HG02610 (cell line): ENCODE measurements around the gene HIVEP2.

ENCODE experiments used
- ATAC-seq: cut with Tn5 transposase; IDR thresholded peaks from one replicate; pipeline ENCODE4 v1.9.1; 2021; ENCODE audit warnings: mild to moderate bottlenecking, moderate library complexity; ENCODE audit not compliant: unreplicated experiment

The HIVEP2 gene

DNA sequence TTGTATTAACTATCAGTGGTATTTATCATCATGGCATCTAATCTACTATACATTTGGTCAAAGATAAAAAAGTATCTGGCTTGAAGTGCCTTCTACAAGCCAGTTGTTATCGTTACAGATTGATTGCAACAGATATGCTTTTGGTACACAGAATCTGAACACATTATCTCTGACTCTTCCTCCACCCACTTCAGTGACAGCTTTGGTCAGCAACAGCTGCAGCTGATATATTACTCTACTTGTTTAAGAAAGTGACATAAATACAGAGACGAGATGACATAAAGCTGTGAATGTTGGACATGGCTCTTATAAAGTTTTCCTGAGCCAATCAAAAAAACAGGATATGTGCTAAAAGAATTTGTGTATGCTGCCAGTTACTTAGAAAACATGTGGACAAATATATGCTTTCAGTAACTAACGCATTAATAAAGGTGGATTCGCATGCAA is 77.6 kb downstream of the HIVEP2 start:
- no peak for ATAC-seq

- no peak for ATAC-seq
Observed at GRCh38 chr6:142863981-142864380, 81.0 kb downstream of the HIVEP2 start.

DNA sequence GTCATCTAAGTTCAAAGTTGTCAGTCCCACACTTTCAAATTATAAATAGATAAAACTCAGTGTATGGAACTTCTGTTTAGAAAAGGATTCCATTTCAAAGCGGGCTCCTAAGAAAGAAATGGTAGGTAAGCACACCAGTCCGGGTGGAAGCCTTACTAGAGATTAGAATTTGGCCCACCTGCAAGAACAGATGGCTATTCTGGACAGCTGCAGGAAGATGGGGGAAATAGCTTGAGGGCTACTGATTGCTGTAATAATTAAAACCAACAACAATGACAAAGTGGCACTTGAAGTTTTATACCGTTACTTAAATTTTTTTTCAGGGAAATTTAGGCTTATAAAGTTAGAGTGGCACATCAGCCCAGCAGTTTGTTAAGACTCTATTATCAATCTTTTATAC is 83.3 kb downstream of the HIVEP2 start:
- no peak for ATAC-seq

DNA sequence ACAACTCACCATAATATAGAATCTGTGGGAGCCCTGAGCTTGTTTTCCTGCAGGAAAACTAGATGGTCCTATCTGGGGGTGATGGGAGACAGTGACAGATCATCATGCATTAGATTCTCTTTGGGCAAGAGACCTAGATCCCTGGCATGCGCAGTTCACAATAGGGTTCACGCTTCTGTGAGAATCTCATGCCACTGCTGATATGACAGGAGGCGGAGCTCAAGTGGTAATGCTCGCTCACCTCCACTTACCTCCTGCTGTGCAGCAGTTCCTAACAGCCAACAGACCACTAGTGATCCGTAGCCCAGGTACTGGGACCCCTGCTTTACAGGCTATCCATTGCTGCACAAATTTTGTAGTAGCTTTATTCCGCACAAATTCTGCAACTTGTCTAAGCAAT is 84.5 kb downstream of the HIVEP2 start:
- no peak for ATAC-seq

- no peak for ATAC-seq
Observed at GRCh38 chr6:142857796-142858555, 87.0 kb downstream of the HIVEP2 start.

- ATAC-seq = peak; percentile 10
Observed at GRCh38 chr6:142857233-142857761, 87.7 kb downstream of the HIVEP2 start.

DNA sequence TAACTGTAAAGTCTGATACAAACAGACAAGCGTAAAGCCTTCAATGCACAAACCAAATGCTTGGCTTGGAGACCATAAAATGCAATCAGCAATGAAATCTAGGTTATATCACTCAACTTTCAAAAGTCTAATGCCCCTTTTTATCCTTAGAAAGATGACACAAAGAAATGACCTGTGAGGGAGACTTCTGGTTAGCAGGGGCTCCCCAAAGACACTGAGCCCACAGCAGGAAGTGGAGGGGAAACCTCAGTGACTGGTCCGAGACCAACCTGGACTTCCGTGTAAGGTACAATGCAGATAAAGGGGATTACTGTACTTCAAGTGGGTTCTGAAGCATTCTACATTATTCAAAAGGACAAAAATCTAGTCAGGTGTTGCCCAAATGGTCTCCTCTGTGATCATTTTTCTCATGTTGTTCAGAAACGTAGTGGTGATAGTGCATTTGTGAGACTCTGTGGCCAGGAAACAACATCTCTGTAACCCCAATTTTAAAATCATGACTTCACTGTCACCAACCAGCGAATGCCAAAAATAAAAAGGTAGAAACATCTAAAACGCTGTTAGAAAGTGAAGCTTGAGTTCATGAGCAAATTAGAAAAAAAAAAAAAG is 88.2 kb downstream of the HIVEP2 start:
- peak; percentile 76 for ATAC-seq

DNA sequence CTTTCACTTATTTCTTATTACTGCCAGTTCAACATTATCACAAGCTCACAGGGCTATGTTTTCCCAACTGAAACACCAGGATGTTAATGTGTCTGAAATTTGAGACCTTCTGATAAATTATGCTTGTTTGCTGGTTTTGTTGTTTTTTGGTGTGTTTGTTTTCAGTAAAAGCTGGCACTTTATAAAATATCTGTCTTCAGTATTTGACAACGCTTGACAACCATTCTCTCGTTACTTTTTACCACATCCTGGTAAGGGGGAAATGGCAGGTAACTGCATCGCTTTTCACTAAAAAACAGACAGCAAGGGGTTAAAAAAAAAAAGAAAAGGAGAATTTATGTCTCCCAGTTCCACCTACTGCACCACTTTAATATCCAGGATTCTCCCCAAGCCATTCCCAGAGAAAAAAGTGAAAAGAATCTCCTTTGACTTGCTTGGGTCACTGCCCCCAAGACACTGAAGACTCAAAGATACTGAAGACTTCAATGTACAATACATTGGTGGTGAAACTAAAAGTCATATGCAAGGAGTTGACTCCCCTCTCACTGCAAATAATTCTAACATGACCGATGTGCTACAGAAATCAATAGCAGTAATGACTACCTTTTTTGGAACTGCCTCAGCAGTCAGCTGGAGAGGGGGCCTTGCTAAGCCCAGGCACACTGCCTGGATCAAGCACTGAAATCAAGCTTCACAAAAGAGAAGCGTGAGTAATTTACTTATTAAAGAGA is 88.9 kb downstream of the HIVEP2 start:
- ATAC-seq = peak; percentile 40

DNA sequence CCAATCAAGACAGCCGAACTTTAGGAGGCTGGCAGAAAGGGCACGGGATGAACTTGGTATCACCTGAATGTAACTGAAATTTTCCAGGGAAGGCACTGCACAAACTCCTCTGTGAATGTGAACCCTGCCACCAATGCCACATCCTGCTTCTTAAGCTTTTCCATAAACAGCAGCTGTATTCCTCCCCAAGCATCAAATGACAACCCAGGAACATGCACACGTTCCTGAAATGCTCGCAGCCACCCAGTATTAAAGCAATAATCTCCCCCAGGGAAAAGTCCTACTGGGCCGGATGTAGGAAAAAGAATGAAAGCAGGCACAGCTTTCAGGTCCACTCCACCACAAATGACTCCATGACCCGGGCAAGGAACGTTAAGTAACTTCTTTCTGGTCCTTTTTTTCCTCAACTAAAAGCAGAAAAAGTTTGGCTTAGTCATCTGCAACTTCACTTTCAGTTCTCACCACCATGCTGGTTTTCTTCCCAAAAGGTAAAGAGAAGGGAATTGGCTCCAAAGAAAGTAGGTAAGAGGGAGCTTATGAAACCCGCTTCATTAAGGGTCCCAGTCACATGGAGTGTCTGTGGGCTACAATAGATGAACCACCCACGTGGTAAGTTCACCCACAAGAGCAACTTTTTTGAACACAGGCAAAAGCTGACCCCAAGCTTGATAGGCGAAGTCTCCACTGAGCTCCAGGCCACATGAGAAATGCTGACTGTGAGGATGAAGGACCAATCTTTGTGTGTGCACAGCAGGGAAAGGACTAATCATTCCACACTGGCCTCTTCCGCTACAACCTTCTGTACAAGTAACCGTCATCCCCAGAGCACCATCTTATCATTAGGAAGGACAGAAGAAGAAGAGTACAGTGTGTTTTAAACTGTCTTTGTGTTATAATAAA is 90.1 kb downstream of the HIVEP2 start:
- ATAC-seq = no peak

- ATAC-seq = peak; percentile 14
Observed at GRCh38 chr6:142853244-142854180, 91.5 kb downstream of the HIVEP2 start.

DNA sequence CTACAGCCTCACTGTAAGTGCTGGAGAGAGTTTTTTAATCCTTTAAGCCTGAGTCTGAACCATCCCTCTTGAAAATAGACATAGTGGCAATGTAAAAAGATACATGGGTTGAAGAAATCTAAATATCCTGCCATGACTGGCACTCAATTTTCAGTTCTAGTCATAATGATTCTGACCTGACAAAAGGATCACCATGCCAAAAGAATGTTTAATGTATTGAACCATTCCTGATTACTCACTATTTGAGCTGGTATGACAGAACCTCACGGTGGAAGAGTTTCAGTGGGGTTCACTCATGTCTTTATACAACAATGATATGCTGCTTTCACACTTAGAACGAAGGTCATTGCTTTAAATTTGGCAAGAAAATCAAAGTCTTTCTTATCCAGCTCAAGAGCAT is 93.4 kb downstream of the HIVEP2 start:
- no peak for ATAC-seq

GRCh38 chr6:142850679-142851423 is 94.1 kb downstream of the HIVEP2 start:
- ATAC-seq = peak; percentile 70

DNA sequence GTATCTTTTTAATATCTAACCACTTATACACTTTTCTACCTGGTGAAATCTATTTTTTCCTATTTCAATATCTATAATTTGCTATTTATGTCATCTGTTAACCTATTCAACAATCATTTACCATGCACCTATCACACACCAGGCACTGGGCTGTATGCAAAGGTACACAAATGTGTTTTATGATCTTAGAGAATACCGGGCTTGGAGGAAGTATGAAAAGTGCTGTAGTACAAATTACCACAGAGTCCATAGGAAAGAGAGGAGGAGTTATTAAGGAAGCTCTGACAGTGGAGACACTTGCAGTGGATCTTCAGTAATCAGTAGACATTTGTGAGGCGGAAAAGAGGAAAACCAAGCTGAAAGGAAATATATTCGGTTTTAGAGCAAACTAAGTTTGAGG is 96.0 kb downstream of the HIVEP2 start:
- no peak for ATAC-seq

DNA sequence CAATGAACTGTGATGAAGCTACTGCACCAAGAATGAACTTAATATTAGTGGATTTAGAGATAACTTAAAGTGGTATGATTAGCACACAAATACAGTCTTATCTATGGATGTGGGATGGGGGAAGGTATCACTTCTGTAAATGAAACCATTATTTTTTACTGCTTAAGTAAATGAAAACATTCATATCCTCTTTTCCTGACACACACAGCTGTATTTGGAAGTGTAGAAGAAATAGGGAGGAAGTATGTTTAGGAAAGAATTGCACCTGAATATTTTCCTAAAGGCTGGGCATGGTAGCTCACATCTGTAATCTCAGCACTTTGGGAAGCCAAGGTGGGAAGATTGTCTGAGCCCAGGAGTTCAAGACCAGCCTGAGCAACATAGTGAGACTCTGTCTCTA is 96.8 kb downstream of the HIVEP2 start:
- no peak for ATAC-seq

GRCh38 chr6:142846883-142847287 is 98.1 kb downstream of the HIVEP2 start:
- ATAC-seq = no peak

- ATAC-seq = no peak
Observed at GRCh38 chr6:142846459-142846831, 98.5 kb downstream of the HIVEP2 start.

- no peak for ATAC-seq
Observed at GRCh38 chr6:142845624-142846458, 99.1 kb downstream of the HIVEP2 start.

DNA sequence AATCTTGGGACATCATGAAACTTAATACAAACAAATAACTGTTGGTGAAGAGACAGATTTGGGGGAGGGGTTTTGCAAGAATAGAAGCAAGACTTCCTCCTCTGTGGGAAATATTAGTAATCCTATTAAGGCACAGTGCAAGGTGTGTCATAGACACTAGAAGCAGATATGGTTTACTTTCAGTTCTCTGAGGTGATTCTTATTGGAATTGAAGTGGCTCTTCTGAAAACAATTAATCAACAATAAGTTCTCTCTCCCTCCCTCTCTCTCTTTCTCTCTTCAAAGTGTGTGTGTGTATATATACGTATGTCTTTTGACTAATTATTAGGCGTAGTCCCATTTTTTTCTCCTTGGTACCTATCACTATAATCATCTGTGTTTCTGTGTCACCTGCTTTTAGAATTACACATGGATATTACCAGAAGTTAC is 99.8 kb downstream of the HIVEP2 start:
- peak; percentile 30 for ATAC-seq
